ENCODE results near the gene CARD8.

CARD8 gene

GRCh38 chr19:48206397-48207093 lies 49.2 kb downstream of the CARD8 start:
- no peak for DNase-seq

GRCh38 chr19:48203794-48204628 lies 51.7 kb downstream of the CARD8 start:
- peak; percentile 81 for DNase-seq

GRCh38 chr19:48203222-48203793 lies 52.4 kb downstream of the CARD8 start:
- DNase-seq = no peak

GRCh38 chr19:48196933-48197665 lies 58.6 kb downstream of the CARD8 start:
- DNase-seq = no peak

GRCh38 chr19:48196321-48196763 lies 59.4 kb downstream of the CARD8 start:
- DNase-seq = no peak

GRCh38 chr19:48194844-48195830 lies 60.6 kb downstream of the CARD8 start:
- no peak for DNase-seq

GRCh38 chr19:48194041-48194843 lies 61.5 kb downstream of the CARD8 start:
- DNase-seq = peak; percentile 11

GRCh38 chr19:48192750-48193149 lies 63.0 kb downstream of the CARD8 start:
- DNase-seq = no peak

GRCh38 chr19:48190885-48191284 lies 64.8 kb downstream of the CARD8 start:
- DNase-seq = no peak

- DNase-seq = peak; percentile 63
Observed at GRCh38 chr19:48190288-48190884, 65.3 kb downstream of the CARD8 start.

- no peak for DNase-seq
Observed at GRCh38 chr19:48186541-48186991, 69.1 kb downstream of the CARD8 start.

GRCh38 chr19:48186015-48186414 lies 69.7 kb downstream of the CARD8 start:
- no peak for DNase-seq

GRCh38 chr19:48183356-48183755 lies 72.4 kb downstream of the CARD8 start:
- DNase-seq = no peak

GRCh38 chr19:48182434-48182833 lies 73.3 kb downstream of the CARD8 start:
- DNase-seq = no peak

GRCh38 chr19:48181505-48181904 lies 74.2 kb downstream of the CARD8 start:
- DNase-seq = no peak

GRCh38 chr19:48176226-48176625 lies 79.5 kb downstream of the CARD8 start:
- DNase-seq = no peak

- DNase-seq = no peak
Observed at GRCh38 chr19:48175578-48175977, 80.1 kb downstream of the CARD8 start.

GRCh38 chr19:48174445-48175030 lies 81.2 kb downstream of the CARD8 start:
- DNase-seq = no peak

GRCh38 chr19:48171710-48172109 lies 84.0 kb downstream of the CARD8 start:
- DNase-seq = no peak

GRCh38 chr19:48170817-48171347 lies 84.8 kb downstream of the CARD8 start:
- DNase-seq = no peak
